Muscle of leg (tissue), 11 donors: Measurements from ENCODE around the gene FHIP2A. TPM values are rescaled to one million over a fixed set of nuclear protein-coding genes. Genes with fewer than 3 reads are reported as not detected.

Experiments used
- DNase-seq: peaks from one replicate; pipeline ENCODE4 v3.0.0; 2013
- H3K27ac ChIP-seq: one replicate; pipeline ENCODE4 v1.5.1; 2013; ENCODE audit warnings: mild to moderate bottlenecking, low read length, control low read depth
- H3K27me3 ChIP-seq: one replicate; pipeline ENCODE4 v1.6.1; 2013; ENCODE audit warnings: low read length; ENCODE audit not compliant: control insufficient read depth, insufficient read depth
- H3K36me3 ChIP-seq: one replicate; pipeline ENCODE4 v1.6.1; 2013; ENCODE audit warnings: low read length; ENCODE audit not compliant: control insufficient read depth, insufficient read depth
- H3K4me1 ChIP-seq: one replicate; pipeline ENCODE4 v1.6.1; 2013; ENCODE audit warnings: low read length; ENCODE audit not compliant: control insufficient read depth, insufficient read depth
- H3K4me3 ChIP-seq: one replicate; pipeline ENCODE4 v1.5.1; 2013; ENCODE audit warnings: low read length, control low read depth
- H3K9me3 ChIP-seq: replicated peaks from 2 replicates; pipeline ENCODE4 v1.6.1; 2013; ENCODE audit warnings: low read depth, low read length; ENCODE audit not compliant: control insufficient read depth
- WGBS: methylation state at CpG from one replicate; pipeline ENCODE4 v1.1.5; 2013; ENCODE audit warnings: missing lambda C conversion rate; ENCODE audit not compliant: insufficient coverage; 5-methylcytosine and 5-hydroxymethylcytosine counted together
- polyA plus RNA-seq, 8 donors: library from polyadenylated mRNA; unstranded; fragments of 120-200 nt; gene quantifications; one replicate each; pipeline versions ENCODE4 v1.2.1 to v1.2.3, GENCODE V29; 2013; ENCODE audit warnings: inconsistent platforms in 1 of 8, low replicate concordance in 1 of 8; ENCODE audit not compliant: insufficient read length in 8 of 8, insufficient read depth in 1 of 8
- total RNA-seq: library from RNA; stranded (reverse); fragments of 120-200 nt; gene quantifications from one replicate; pipeline ENCODE4 v1.2.4, GENCODE V29; 2013

FHIP2A gene
- total and polyA plus RNA-seq, 9 donors, result 14.1 to 21.5 (median 17.2) TPM

DNA sequence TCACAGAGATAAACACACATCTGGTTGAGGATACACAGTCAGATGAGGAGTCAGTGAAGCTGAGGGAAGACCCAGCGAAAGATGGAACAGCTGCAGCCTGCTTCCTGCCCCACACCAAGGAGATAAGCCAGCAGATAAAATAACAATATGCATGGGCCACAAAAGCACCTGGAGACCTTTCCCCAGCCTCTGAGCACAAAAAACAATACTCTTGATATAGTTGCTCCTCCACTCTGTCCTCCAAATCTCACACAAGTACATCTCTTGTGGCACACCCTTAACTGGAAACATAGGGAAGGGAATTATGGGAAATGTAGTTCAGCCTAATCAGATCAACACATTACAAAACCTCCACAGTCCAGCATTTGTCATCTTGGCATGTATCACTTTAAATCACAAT lies 9.7 kb upstream of the FHIP2A start:
- Histone ChIP-seq H3K36me3 (no peaks in the 10 kb centered on the region), H3K27me3 (no peaks in the 10 kb centered on the region), H3K4me3 (no peak overlapping the region), H3K27ac (no peak overlapping the region), H3K9me3 (no peaks in the 10 kb centered on the region), H3K4me1 (no peaks in the 10 kb centered on the region)
- no peak for DNase-seq
- WGBS, result no CpG with 5 or more reads among the region's 1 CpG

DNA sequence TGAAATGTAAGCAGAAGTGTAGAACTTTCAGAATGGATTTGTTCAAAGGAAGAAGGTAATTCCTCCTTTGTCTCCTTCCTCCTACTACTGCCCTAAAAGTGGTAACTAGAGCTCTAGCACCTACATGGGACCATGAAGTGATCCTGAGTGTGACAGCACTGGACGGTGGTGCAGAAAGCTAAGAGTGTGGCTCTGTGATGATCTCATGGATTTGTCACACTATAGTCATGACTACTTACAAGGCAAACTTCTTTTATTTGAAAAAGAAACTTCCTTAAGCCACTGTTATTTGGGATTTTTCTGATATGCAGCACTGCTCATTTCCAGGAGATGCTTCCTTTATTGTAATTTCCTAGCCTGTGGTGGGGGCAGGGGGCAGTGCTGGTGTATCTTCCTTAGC lies 5.8 kb upstream of the FHIP2A start:
- Histone ChIP-seq H3K4me3 (no peak overlapping the region), H3K27me3 (no peaks in the 10 kb centered on the region), H3K36me3 (no peaks in the 10 kb centered on the region), H3K9me3 (no peaks in the 10 kb centered on the region), H3K27ac (no peak overlapping the region), H3K4me1 (no peaks in the 10 kb centered on the region)
- WGBS, result no CpG with 5 or more reads among the region's 1 CpG
- DNase-seq, result no peak

DNA sequence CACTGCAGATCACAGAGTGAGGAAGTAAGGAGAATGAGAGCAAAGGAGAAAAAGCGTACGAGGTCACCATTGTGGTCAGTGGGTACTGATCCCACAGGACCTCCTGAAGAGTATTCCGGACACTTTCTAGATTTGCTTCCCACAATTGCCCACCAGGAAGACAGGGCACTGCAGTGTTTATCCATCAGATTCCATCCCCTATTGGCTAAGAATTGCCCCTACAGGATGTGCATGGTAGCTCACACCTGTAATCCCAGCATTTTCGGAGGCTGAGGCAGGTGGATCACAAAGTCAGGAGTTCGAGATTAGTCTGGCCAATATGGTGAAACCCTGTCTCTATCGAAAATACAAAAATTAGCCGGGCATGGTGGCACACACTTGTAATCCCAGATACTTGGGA lies 5.3 kb upstream of the FHIP2A start:
- Histone ChIP-seq H3K27me3 (no peaks in the 10 kb centered on the region), H3K36me3 (no peaks in the 10 kb centered on the region), H3K9me3 (no peaks in the 10 kb centered on the region), H3K27ac (no peak overlapping the region), H3K4me1 (no peaks in the 10 kb centered on the region), H3K4me3 (no peak overlapping the region)
- DNase-seq, result no peak
- 93% methylated on average over 5 of the region's 7 CpGs for WGBS

DNA sequence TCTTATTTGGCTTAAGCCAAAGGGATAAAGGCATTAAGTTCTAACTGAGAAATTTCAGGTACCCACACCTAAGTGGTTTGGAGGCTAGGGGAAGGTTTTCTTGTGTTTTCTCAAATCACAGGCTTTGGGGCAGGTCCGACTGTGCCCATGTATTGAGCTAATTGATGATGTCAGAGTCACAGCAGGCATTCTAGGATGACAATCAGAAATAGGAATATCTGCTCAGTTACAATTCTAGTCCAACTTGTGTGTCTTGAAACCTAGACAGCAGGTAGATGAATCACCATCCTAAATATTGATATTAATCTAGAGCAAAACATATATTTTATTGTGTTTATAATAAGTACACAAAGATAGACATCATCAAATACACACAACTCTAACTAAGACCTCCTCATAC lies 2.3 kb upstream of the FHIP2A start:
- WGBS, result 80% methylated on average over 1 of the region's 1 CpG
- H3K27me3 ChIP-seq, result no peaks in the 10 kb centered on the region
- H3K36me3 ChIP-seq, result no peaks in the 10 kb centered on the region
- H3K9me3 ChIP-seq, result no peaks in the 10 kb centered on the region
- no peak overlapping the region for H3K4me3 ChIP-seq
- H3K27ac ChIP-seq, result no peak overlapping the region
- peaks cover 4% of the 10 kb centered on the region for H3K4me1 ChIP-seq
- DNase-seq, result no peak

DNA sequence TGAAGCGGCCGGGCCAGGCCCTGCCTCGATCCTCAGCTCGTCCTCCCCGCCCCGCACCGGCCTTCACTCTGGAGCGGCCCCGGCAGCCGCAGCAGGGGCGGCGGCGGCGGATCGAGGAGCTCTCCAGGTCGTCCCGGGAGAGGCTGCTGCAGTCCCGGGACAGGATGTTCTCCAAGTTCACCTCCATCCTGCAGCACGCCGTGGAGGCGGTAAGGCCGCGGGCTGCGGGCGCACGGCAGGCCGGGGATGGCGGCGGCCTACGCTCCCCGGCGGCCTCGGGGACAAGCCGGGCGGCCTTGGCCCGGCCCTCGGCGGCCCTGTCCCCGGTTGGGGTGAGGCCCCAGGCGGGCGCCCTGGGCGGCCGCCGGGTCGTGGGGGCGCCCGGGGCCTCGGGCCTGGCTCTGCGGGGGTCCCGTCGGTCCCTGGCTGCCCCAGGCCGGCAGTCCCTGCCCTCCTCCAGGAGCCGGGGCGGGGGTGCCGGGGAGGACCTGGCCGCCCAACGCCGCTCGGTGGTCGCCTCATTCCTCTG lies 399 bp downstream of the FHIP2A start:
- DNase-seq, result peak; percentile 75
- WGBS, result 0% methylated on average over 60 of the region's 60 CpGs
- Histone ChIP-seq H3K36me3 (no peaks in the 10 kb centered on the region), H3K4me1 (peaks cover 4% of the 10 kb centered on the region), H3K27ac (peak overlapping the region; percentile 95), H3K27me3 (no peaks in the 10 kb centered on the region), H3K9me3 (no peaks in the 10 kb centered on the region), H3K4me3 (peak overlapping the region; percentile 75)

DNA sequence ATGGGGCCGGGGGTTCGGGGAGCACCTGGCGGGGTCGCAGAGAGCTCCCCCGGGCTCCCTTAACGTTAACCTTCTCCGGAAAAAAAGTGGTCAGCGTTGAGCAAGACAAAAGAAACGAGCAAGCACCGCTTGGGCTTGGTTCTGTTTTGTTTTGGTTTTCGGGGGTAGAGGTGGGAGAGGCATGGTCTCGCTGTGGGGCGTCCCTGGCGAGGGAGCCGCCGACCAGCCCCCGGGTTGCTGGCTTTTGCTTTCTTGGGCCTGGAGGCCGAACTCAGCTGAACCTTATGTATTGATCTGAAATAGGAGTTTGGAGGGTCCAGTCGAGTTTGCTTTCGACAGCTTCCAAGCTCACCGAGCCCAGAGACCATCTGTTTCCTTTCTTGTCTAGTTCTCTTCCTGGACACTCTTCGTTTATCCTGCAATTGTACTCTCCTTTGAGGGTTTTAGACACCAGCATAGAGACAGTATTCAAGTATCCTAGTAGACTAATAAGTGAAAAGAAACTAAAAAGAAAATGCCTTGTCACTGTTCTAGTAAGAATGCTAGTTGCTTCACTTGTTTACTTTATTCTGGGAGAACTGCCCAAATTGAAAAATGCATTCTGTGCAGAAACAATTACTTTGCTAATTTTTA lies 980 bp downstream of the FHIP2A start:
- no peaks in the 10 kb centered on the region for H3K36me3 ChIP-seq
- H3K9me3 ChIP-seq, result no peaks in the 10 kb centered on the region
- H3K4me1 ChIP-seq, result peaks cover 4% of the 10 kb centered on the region
- H3K4me3 ChIP-seq, result peak overlapping the region; percentile 57
- H3K27me3 ChIP-seq, result no peaks in the 10 kb centered on the region
- peak; percentile 68 for DNase-seq
- WGBS, result 0% methylated on average over 17 of the region's 22 CpGs
- H3K27ac ChIP-seq, result peak overlapping the region; percentile 95

DNA sequence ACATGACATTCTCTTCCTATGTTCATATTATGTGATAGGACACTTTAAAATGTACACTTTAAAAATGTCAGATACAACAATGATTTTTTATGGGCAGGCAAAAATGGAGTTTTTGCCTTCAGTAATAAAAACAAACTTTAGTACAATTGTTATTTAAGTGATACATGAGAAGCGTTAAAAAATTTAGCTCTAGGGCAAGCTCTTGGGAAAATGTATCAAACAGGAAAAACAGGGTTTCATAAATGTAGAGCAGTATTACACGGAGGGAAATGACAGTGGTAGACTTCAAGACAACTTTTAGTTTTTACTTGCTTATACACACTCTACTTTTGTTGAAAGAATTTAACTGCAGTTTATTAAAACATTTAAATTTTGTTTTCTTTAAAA lies 1.5 kb downstream of the FHIP2A start:
- no CpG with 5 or more reads among the region's 2 CpGs for WGBS
- H3K9me3 ChIP-seq, result no peaks in the 10 kb centered on the region
- H3K4me1 ChIP-seq, result peaks cover 4% of the 10 kb centered on the region
- no peaks in the 10 kb centered on the region for H3K36me3 ChIP-seq
- H3K27ac ChIP-seq, result peak overlapping the region; percentile 95
- DNase-seq, result no peak
- peak overlapping the region; percentile 57 for H3K4me3 ChIP-seq
- no peaks in the 10 kb centered on the region for H3K27me3 ChIP-seq

DNA sequence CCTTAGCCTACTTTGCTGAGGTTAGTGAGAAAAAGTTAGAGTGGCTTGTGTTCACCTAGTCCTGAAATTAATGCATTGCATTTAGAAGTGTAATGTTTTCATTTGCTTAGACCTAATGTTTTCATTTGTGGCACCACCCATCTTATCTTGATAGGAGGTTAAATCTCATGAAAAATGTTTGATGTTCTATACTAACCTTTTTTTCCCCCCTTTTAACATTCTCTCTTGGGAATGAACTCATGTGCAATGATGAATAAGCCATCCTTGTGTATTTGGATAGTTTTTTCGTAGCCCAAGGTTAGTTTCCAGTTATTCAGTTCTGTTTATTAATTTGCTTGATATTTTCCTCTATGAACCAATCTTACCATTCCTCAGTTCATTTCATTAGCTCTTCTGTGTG lies 2.8 kb downstream of the FHIP2A start:
- Histone ChIP-seq H3K27ac (no peak overlapping the region), H3K9me3 (no peaks in the 10 kb centered on the region), H3K27me3 (no peaks in the 10 kb centered on the region), H3K4me3 (no peak overlapping the region), H3K36me3 (no peaks in the 10 kb centered on the region), H3K4me1 (peaks cover 4% of the 10 kb centered on the region)
- DNase-seq, result no peak
- WGBS, result no CpG with 5 or more reads among the region's 1 CpG

DNA sequence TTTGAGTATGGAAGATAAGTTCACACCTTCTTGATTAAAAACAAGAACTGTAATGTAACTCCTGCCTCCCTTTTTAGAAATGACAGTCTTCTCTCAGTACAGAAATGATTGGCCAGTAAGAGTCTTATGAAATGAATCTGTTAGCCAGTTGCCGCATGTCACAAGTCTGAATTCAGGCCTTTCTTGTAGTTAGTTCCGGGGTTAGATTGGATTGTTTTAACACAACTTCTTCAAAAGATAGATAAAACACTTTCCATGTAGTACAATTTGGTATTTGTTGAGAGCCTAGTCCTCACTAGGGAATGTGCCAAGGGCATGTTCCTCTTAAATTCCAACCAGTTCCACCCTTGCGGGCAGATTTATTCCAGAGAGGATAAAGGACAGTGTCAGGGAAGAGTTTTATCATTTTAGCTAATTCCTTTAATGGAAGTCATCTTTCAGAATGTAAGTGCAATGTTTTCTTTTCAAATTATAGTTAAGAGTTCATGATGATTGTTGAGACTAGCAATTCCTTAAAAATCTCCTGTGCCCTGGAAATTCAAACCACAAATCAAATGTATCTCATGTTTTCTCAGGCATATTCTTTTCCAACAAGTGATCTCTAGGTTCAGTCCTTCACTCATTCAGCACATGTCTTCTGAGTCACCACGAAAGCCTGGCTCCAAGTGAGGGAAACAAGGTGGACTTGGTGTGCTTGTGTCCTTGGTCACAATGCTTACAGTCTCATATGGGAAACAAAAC lies 4.1 kb downstream of the FHIP2A start:
- DNase-seq, result no peak
- Histone ChIP-seq H3K27me3 (no peaks in the 10 kb centered on the region), H3K4me1 (peaks cover 4% of the 10 kb centered on the region), H3K4me3 (no peak overlapping the region), H3K9me3 (no peaks in the 10 kb centered on the region), H3K27ac (no peak overlapping the region), H3K36me3 (no peaks in the 10 kb centered on the region)
- no CpG with 5 or more reads among the region's 4 CpGs for WGBS

DNA sequence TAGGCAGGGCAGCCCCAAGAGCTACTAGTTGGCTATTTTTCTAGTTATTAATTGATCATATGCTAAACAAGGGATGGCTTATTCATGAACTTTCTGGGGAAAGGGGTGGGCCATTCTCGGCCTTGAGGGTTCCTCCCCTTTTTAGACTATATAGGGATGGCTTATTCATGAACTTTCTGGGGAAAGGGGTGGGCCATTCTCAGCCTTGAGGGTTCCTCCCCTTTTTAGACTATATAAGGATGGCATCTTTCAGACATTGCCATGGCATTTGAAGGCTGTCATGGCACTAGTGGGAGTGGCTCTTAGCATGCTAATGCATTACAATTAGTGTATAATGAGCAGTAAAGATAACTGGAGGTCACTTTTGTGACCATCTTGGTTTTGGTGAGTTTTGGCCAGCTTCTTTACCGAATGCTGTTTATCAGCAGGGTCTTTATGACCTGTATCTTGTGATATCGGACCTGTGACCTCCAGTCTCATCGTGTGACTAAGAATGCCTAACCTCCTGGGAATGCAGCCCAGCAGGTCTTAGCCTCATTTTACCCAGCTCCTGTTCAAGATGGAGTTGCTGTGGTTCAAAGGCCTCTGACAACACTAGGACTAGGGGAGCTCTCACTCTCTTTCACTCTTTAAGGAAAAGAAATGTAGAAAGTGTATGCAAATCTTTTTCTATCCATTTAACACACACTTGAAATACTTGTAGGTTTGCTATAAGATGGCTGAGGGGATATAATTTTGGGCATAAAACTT lies 7.8 kb downstream of the FHIP2A start:
- WGBS, result 100% methylated on average over 1 of the region's 4 CpGs

More for the DNA sequence above, 7.8 kb downstream of the FHIP2A start:
- no peak overlapping the region for H3K27ac ChIP-seq
- H3K27me3 ChIP-seq, result no peaks in the 10 kb centered on the region
- DNase-seq, result no peak
- no peak overlapping the region for H3K4me3 ChIP-seq
- no peaks in the 10 kb centered on the region for H3K9me3 ChIP-seq
- H3K36me3 ChIP-seq, result no peaks in the 10 kb centered on the region
- H3K4me1 ChIP-seq, result no peaks in the 10 kb centered on the region
